Spleen (tissue), 7 donors: ENCODE measurements around the gene TMEM92.

Source experiments
- CTCF ChIP-seq, 11 experiments: fragments of 200-600 bp in 7 of 11; fragments of 450-650 bp in 4 of 11; sonication (generic) in 4 of 11; IDR thresholded peaks in 8 of 11; conservative IDR thresholded peaks in 3 of 11; 1 replicate in 7 of 11; 2 replicates in 4 of 11; pipeline versions ENCODE4 v1.4.0 to v1.8.0; 2016 to 2021; ENCODE audit warnings: antibody characterized with exemption in 11 of 11, inconsistent platforms in 4 of 11, mild to moderate bottlenecking in 1 of 11
- POLR2A ChIP-seq, 3 donors: fragments of 450-650 bp; IDR thresholded peaks; one replicate each; pipeline ENCODE4 v1.5.1; 2017; ENCODE audit warnings: antibody characterized with exemption in 3 of 3, mild to moderate bottlenecking in 1 of 3
- POLR2AphosphoS5 ChIP-seq, 3 donors: sonication (generic); formaldehyde crosslinking; IDR thresholded peaks; one replicate each; pipeline ENCODE4 v1.5.1; 2017; ENCODE audit warnings: antibody characterized with exemption in 3 of 3
- donor health status: DM: no; HTN: no; CAD: no; lungs with moderate emphysema.
- donor health status: DM: no; HTN: no; CAD: no.
- donor health status: DM: no; HTN: no; CAD: no.

GRCh38 chr17:50255766-50256635 lies 18.3 kb upstream of the TMEM92 start:
- TF ChIP-seq CTCF (IDR thresholded peaks at IDR 0.05 in 8 of 11, conservative IDR thresholded peaks at IDR 0.05 in 3 of 11), result no peak
- no peak for TF ChIP-seq POLR2A (IDR thresholded peaks at IDR 0.05)
- TF ChIP-seq POLR2AphosphoS5 (IDR thresholded peaks at IDR 0.05), result no peak
